Gastrocnemius medialis (tissue), 4 donors: Measurements from ENCODE around the gene TENM3.

Experiments
- POLR2A ChIP-seq, 2 donors: fragments of 450-650 bp; IDR thresholded peaks; one replicate each; pipeline ENCODE4 v1.6.1; 2017; ENCODE audit warnings: antibody characterized with exemption in 2 of 2, mild to moderate bottlenecking in 2 of 2, moderate library complexity in 2 of 2
- TF ChIP-seq, protein P1 (sequence below), 5 experiments: fragments of 450-650 bp in 3 of 5; fragments of 200-600 bp in 2 of 5; sonication (generic) in 2 of 5; IDR thresholded peaks in 4 of 5; conservative IDR thresholded peaks in 1 of 5; 1 replicate in 4 of 5; 2 replicates in 1 of 5; pipeline ENCODE4 v1.5.1; 2016 to 2019; ENCODE audit warnings: antibody characterized with exemption in 5 of 5, mild to moderate bottlenecking in 3 of 5, moderate library complexity in 3 of 5

DNA sequence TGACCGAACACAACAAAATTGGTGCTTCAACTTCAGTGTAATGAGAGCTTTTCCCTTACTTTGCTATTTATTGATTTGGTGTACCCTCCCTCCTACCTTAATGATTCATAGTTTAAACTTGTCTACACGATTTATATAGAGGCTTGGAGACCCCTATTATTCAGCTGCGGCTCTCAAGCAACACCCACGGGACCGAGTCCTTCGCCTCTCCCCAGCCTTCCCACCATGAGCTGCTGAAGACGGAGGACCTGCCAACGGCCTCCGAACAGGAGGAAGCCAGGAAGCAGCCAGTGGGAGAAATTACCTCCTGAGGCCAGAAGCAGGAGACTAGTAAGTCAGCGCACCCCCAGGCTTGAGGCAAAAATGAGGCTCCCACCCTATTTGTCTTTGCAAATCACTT is 595.3 kb downstream of the TENM3 start:
- TF ChIP-seq, protein P1, sequence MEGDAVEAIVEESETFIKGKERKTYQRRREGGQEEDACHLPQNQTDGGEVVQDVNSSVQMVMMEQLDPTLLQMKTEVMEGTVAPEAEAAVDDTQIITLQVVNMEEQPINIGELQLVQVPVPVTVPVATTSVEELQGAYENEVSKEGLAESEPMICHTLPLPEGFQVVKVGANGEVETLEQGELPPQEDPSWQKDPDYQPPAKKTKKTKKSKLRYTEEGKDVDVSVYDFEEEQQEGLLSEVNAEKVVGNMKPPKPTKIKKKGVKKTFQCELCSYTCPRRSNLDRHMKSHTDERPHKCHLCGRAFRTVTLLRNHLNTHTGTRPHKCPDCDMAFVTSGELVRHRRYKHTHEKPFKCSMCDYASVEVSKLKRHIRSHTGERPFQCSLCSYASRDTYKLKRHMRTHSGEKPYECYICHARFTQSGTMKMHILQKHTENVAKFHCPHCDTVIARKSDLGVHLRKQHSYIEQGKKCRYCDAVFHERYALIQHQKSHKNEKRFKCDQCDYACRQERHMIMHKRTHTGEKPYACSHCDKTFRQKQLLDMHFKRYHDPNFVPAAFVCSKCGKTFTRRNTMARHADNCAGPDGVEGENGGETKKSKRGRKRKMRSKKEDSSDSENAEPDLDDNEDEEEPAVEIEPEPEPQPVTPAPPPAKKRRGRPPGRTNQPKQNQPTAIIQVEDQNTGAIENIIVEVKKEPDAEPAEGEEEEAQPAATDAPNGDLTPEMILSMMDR (IDR thresholded peaks at IDR 0.05 in 4 of 5, conservative IDR thresholded peaks at IDR 0.05 in 1 of 5) = no peak
- no peak for TF ChIP-seq POLR2A (IDR thresholded peaks at IDR 0.05)
